ENCODE data around the gene EXOC2.

The EXOC2 gene

GRCh38 chr6:465531-466348 lies 227.2 kb downstream of the EXOC2 start:
- TF ChIP-seq ZFX (IDR thresholded peaks at IDR 0.05): no peak
- no peak for TF ChIP-seq CTCF (conservative IDR thresholded peaks at IDR 0.05)

DNA sequence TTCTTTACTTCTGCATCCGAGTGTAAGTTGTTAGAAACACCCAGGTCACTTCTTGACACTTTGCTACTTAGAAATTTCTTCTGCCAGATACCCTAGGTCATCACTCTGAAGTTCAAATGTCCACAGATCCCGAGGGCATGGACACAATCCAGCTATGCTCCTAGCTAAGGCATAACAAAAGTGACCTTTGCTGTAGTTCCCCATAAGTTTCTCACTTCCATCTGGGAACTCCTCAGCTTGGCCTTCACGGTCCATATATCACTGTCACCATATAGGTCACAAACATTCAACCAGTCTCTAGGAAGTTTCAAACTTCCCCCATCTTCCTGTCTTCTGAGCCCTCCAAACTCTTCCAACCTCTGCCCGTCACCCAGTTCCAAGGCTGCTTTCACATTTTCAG lies 236.1 kb downstream of the EXOC2 start:
- H3K27ac ChIP-seq: no peak overlapping the region
- TF ChIP-seq CTCF (conservative IDR thresholded peaks at IDR 0.05): no peak
- no peak for TF ChIP-seq ZFX (IDR thresholded peaks at IDR 0.05)

More at GRCh38 chr6:465531-466348, 227.2 kb downstream of the EXOC2 start:
- H3K27ac ChIP-seq: no peak overlapping the region

GRCh38 chr6:456358-456867 lies 236.5 kb downstream of the EXOC2 start:
- H3K27ac ChIP-seq: no peak overlapping the region
- TF ChIP-seq ZFX (IDR thresholded peaks at IDR 0.05) (no peak), CTCF (conservative IDR thresholded peaks at IDR 0.05) (no peak)

- TF ChIP-seq ZFX (IDR thresholded peaks at IDR 0.05) (no peak), CTCF (conservative IDR thresholded peaks at IDR 0.05) (no peak)
- H3K27ac ChIP-seq: no peak overlapping the region
These were observed 237.1 kb downstream of the EXOC2 start for GRCh38 chr6:455835-456234.

GRCh38 chr6:455006-455585 lies 237.8 kb downstream of the EXOC2 start:
- TF ChIP-seq ZFX (IDR thresholded peaks at IDR 0.05): no peak
- H3K27ac ChIP-seq: no peak overlapping the region

DNA sequence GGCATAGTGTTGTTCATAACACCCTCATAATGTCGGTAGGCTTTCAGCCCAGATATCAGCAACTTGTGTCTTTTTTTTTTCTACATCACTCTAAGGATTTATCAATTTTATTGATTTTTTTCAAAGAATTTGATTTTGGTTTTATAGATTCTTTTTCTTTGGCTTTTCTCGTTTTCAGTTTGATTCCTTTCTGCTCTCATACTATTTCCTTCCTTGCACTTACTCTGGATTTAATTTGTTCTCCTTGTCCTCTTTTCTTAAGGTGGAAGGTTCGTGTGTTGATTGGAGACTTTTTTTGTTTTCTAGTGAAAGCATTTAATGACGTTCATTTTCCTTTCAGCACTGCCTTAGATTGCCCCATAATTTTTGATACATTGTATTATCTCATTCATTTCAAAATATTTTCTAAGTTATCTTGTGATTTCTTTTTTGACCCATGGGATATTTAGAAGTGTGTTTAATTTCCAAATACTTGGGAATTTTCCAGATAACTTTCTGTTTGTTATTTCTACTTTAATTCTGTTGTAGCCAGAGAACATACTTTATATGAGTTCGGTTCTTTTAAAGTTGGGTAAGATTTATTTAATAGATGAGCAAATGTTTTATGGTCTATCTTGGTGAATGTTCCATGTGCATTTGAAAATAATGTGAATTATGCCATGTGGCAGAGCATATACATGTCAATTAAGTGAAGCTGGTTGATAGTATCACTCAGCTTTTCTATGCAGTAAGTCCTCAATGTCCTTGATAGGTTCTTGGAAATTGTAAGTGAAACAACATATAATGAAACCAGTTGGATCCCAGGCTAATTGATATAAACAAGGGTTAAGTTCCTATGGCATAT lies 238.6 kb downstream of the EXOC2 start:
- no peak overlapping the region for H3K27ac ChIP-seq
- TF ChIP-seq CTCF (conservative IDR thresholded peaks at IDR 0.05): no peak
- no peak for TF ChIP-seq ZFX (IDR thresholded peaks at IDR 0.05)

GRCh38 chr6:453152-453551 lies 239.8 kb downstream of the EXOC2 start:
- H3K27ac ChIP-seq: no peak overlapping the region
- TF ChIP-seq CTCF (conservative IDR thresholded peaks at IDR 0.05): no peak
- TF ChIP-seq ZFX (IDR thresholded peaks at IDR 0.05): no peak

All from C4-2B (cell line).